SK-N-MC (cell line): ENCODE results near the gene CELF2.

Experiments
- EZH2 ChIP-seq: fragments of 200-600 bp; sonication (generic); IDR thresholded peaks from one replicate; pipeline ENCODE4 v1.6.1; 2017; ENCODE audit warnings: antibody characterized with exemption
- FOXP2 ChIP-seq: optimal IDR thresholded peaks from 2 replicates; pipeline ENCODE3; 2011; ENCODE audit warnings: mild to moderate bottlenecking, moderate library complexity; ENCODE audit not compliant: insufficient read depth; ENCODE audit errors: extremely low read length, control extremely low read depth
- POLR2AphosphoS5 ChIP-seq: IDR thresholded peaks from 2 replicates; pipeline ENCODE4 v1.6.1; 2012; ENCODE audit warnings: mild to moderate bottlenecking, low read depth, low read length, borderline replicate concordance

DNA sequence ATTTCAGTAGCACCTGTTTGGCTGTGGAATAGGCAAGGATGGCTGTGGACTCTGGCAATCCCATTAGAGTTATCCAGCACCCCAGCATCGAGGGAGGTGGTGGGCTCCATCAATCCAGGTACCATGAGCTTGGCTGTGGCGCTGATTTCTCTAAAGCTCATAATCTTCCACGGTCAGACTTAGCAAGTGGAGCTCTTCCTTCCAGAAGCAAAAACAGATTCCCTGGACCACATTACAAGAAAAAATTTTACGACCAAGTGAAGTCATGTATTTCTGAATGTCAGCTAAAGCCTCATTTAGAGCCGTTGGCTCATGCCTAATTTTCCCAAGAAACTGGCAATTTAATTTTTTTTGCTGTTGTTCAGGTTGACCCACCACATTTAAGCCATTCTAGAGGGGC lies 135.1 kb downstream of the CELF2 start:
- TF ChIP-seq POLR2AphosphoS5: no peak
- no peak for TF ChIP-seq FOXP2
- no peak for TF ChIP-seq EZH2
